NCI-H82 (cell line): Measurements from ENCODE around the gene TRIO.

Experiments used
- DNase-seq: peaks from one replicate; lab custom pipeline; 2025; lab: John Stamatoyannopoulos, UW

The TRIO gene

GRCh38 chr5:14395411-14395810 lies 252.3 kb downstream of the TRIO start:
- peak; percentile 36 for DNase-seq

- DNase-seq = no peak
These were observed 252.9 kb downstream of the TRIO start for GRCh38 chr5:14396066-14396465.

GRCh38 chr5:14396737-14397136 lies 253.6 kb downstream of the TRIO start:
- DNase-seq = no peak

- no peak for DNase-seq
These were observed 254.6 kb downstream of the TRIO start for GRCh38 chr5:14397717-14398116.

- peak; percentile 64 for DNase-seq
These were observed 256.0 kb downstream of the TRIO start for GRCh38 chr5:14399054-14399692.

GRCh38 chr5:14400085-14400484 lies 256.9 kb downstream of the TRIO start:
- DNase-seq = peak; percentile 8

- no peak for DNase-seq
These were observed 257.5 kb downstream of the TRIO start for GRCh38 chr5:14400611-14401010.

GRCh38 chr5:14401639-14402038 lies 258.5 kb downstream of the TRIO start:
- DNase-seq = no peak

GRCh38 chr5:14402424-14402823 lies 259.3 kb downstream of the TRIO start:
- no peak for DNase-seq

- no peak for DNase-seq
These were observed 261.6 kb downstream of the TRIO start for GRCh38 chr5:14404780-14405179.

GRCh38 chr5:14405267-14405666 lies 262.1 kb downstream of the TRIO start:
- DNase-seq = no peak

- DNase-seq = no peak
These were observed 262.8 kb downstream of the TRIO start for GRCh38 chr5:14405706-14406553.

GRCh38 chr5:14406554-14406849 lies 263.4 kb downstream of the TRIO start:
- no peak for DNase-seq

- no peak for DNase-seq
These were observed 263.9 kb downstream of the TRIO start for GRCh38 chr5:14407051-14407450.

GRCh38 chr5:14407746-14408175 lies 264.6 kb downstream of the TRIO start:
- DNase-seq = no peak

GRCh38 chr5:14408969-14409586 lies 265.9 kb downstream of the TRIO start:
- no peak for DNase-seq

GRCh38 chr5:14410068-14410393 lies 266.9 kb downstream of the TRIO start:
- DNase-seq = no peak

- DNase-seq = no peak
These were observed 267.5 kb downstream of the TRIO start for GRCh38 chr5:14410394-14411201.

- DNase-seq = no peak
These were observed 268.1 kb downstream of the TRIO start for GRCh38 chr5:14411216-14411615.

- DNase-seq = no peak
These were observed 270.2 kb downstream of the TRIO start for GRCh38 chr5:14413331-14413750.

- no peak for DNase-seq
These were observed 270.9 kb downstream of the TRIO start for GRCh38 chr5:14414007-14414406.

- DNase-seq = no peak
These were observed 271.5 kb downstream of the TRIO start for GRCh38 chr5:14414656-14415023.
